HG03469 (cell line): ENCODE measurements around the gene HSD17B13.

Source experiments
- ATAC-seq: cut with Tn5 transposase; IDR thresholded peaks from one replicate; pipeline ENCODE4 v1.9.1; 2021; ENCODE audit warnings: mild to moderate bottlenecking, moderate library complexity, moderate number of reproducible peaks; ENCODE audit not compliant: unreplicated experiment

HSD17B13 gene

DNA sequence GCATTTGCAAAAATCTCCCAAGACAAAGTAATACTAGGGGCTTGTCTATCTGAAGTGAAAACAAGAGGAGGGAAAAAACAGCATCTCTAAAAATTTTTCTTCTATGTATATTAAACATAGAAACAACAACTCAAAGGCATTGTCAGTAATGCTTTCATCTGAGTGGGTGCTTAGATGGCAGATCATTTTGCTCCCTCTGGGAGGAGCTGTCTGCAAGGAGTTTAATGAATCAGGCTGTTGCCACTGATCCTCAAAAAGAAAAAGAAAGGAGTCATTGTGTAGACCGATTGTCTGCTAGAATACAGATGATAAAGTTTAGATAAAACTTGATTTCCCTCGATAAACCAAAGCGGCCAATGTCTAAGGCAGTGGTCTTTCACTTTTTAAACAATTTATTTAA is 52.5 kb downstream of the HSD17B13 start:
- no peak for ATAC-seq

DNA sequence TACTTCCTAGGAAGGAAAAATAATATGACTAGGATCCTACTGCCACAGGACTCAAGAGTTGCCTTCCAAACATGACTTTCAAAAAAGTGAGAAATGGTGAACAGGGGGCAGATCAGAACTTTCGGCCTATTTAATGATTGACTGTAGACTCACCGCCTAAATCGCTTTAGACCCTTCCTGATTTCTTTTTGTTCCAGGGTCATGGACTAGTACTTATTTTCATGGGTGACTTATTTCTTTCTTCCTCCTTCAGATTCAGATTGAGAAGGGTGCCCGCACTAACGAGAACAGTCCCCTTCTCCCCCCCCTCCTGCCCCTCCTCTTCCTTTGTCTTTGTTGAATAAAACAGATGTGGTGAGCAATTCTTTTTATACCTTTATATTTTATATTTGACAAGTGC is 54.3 kb downstream of the HSD17B13 start:
- no peak for ATAC-seq

DNA sequence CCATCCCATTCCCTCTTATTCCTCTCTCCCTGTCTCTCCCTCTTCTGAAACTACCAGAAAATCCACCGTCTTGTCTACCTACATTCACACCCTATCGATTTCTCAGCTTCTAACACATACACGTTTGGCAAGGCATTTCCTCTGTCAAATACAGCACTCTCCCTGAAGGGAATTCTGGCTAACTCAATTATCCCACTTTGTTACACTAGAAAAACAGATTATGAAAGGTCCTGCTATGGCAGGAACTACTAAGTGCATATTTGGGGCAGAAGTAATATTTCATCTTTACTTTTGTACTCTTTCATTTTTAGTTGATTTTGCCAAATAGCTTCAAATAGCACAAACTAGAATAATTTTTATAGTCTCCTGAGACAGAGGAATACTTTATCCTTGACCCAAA is 55.7 kb downstream of the HSD17B13 start:
- ATAC-seq = no peak

DNA sequence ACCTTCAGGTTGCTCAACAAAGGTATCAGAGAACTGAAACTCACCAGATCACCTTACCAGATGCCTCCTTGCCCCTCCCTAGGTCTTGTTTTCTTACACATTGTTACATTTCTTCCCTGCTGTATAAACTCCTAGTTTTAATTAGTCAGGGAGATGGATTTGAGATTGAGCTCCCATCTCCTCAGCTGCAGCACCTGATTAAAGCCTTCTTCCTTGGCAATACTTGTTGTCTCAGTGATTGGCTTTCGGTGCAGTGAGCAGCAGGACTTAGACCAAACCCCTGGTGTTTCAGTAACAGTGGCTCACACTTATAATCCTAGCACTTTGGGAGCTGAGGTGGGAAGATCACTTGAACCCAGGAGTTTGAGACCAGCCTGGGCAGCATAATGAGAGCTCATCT is 59.8 kb downstream of the HSD17B13 start:
- no peak for ATAC-seq

DNA sequence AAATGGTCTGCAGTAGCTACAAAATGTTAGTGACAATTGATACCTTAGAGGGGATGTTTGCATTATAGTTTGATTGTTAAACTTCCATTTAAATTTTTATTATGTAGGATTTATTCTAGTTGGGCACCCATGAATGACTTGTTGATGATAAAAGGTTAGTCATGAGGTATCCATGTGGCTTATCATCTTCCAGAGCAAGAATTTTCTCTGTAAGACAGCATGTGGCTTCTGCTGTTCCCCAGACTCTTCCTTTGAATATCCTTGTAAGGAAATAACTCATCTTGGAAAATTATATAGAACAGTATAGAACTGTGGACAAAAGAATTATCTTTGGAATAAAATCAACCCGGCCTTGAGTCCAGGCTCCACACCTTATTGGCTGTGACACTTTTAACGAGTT is 62.2 kb downstream of the HSD17B13 start:
- ATAC-seq = no peak

DNA sequence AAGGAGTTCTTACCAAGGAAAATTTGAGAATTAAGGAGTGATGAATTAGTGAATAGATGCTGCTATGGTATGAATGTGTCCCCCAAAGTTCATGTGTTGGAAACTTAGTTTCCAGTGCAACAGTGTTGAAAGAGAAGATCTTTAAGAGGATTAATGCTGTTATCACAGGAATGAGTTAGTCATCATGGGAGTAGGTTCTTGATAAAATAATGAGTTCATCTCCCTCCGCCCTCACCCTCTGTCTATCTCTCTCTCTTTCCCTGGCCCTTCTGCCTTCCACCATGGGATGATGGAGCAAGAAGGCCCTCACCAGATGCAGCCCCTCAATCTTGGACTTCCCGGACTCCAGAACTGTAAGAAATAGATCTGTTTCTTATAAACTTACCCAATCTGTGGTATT is 64.0 kb downstream of the HSD17B13 start:
- ATAC-seq = no peak

DNA sequence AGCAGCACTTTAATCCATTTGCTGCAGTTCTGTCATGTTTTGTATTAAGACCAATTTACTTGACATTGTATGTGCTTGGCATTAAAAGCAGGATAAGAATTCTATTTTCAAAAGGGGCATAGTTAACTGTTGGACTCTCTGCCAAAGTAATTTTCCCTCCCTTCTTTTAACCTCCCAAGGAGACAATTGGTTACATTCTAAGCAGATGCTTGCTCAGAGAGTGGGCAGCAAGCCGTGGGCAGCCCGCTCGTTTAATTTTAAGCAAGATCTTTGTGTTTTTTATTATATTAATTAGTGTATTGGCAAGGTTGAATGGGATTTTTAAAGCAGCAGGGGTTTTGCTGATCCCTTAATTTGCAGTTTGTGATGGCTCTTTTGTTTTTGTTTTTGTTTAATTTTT is 65.2 kb downstream of the HSD17B13 start:
- no peak for ATAC-seq

DNA sequence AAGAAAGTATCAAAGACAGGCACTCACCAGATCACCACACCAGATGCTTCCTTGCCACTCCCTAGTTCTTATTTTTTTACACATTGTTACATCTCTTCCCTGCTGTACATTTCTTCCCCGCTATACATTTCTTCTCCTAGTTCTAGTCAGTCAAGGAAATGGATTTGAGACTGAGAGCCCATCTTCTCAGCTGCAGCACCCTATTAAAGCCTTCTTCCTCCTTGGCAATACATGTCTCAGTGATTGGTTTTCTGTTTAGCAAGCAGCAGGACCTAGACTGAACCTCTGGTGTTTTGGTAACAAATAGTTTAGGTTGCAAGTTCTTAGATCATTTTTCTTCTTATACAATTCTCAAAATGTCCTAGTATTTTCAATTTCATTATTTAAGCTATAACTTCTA is 66.9 kb downstream of the HSD17B13 start:
- no peak for ATAC-seq
